GM10847 (cell line): ENCODE results near the gene INTS6.
A peak's percentile ranks its signal among the peaks of the same experiment; 100 is the strongest.

Experiments used
- POLR2A ChIP-seq: IDR thresholded peaks from 2 replicates; pipeline ENCODE4 v1.6.1; 2011; ENCODE audit not compliant: insufficient read length; ENCODE audit errors: extremely low read depth

The INTS6 gene

GRCh38 chr13:51467730-51468129, 14.9 kb upstream of the INTS6 start:
- TF ChIP-seq POLR2A, result no peak

- no peak for TF ChIP-seq POLR2A
Observed at GRCh38 chr13:51465124-51465523, 12.3 kb upstream of the INTS6 start.

GRCh38 chr13:51457086-51457815, 4.4 kb upstream of the INTS6 start:
- TF ChIP-seq POLR2A, result no peak

GRCh38 chr13:51456510-51456909, 3.7 kb upstream of the INTS6 start:
- TF ChIP-seq POLR2A, result no peak

GRCh38 chr13:51455532-51455931, 2.7 kb upstream of the INTS6 start:
- TF ChIP-seq POLR2A, result no peak

- TF ChIP-seq POLR2A, result no peak
Observed at GRCh38 chr13:51453959-51454703, 1.3 kb upstream of the INTS6 start.

- TF ChIP-seq POLR2A, result no peak
Observed at GRCh38 chr13:51453207-51453958, 547 bp upstream of the INTS6 start.

GRCh38 chr13:51451467-51452360, 1.1 kb downstream of the INTS6 start:
- TF ChIP-seq POLR2A, result peak; percentile 50

- no peak for TF ChIP-seq POLR2A
Observed at GRCh38 chr13:51451134-51451466, 1.7 kb downstream of the INTS6 start.

GRCh38 chr13:51449018-51449417, 3.8 kb downstream of the INTS6 start:
- TF ChIP-seq POLR2A, result no peak

- no peak for TF ChIP-seq POLR2A
Observed at GRCh38 chr13:51444922-51445321, 7.9 kb downstream of the INTS6 start.

- TF ChIP-seq POLR2A, result no peak
Observed at GRCh38 chr13:51440381-51440780, 12.5 kb downstream of the INTS6 start.

GRCh38 chr13:51437550-51438127, 15.2 kb downstream of the INTS6 start:
- no peak for TF ChIP-seq POLR2A

GRCh38 chr13:51435002-51435578, 17.7 kb downstream of the INTS6 start:
- no peak for TF ChIP-seq POLR2A
